Left lung (tissue), 10 donors: ENCODE measurements around the gene C6. TPM values are rescaled to one million over a fixed set of nuclear protein-coding genes. Genes with fewer than 3 reads are reported as not detected.
A peak's percentile ranks its signal among the peaks of the same experiment; 100 is the strongest.

Experiments used
- ATAC-seq: fragments of 200-7000 bp; cut with Tn5 transposase; one replicate; pipeline ENCODE4 v1.9.1; 2020; ENCODE audit warnings: moderate library complexity
- DNase-seq, 4 donors: peaks; one replicate each; pipeline ENCODE4 v3.0.0-alpha.2; 2013 to 2020
- H3K27ac ChIP-seq, 2 donors: fragments of 200-600 bp; sonication (generic) in 1 of 2; one replicate each; pipeline versions ENCODE4 v1.5.0 to v1.8.0; 2020 to 2021
- H3K27me3 ChIP-seq, 2 donors: fragments of 200-600 bp; sonication (generic) in 1 of 2; one replicate each; pipeline versions ENCODE4 v1.5.0 to v1.8.0; 2020 to 2021
- H3K36me3 ChIP-seq, 2 donors: fragments of 200-600 bp; sonication (generic) in 1 of 2; one replicate each; pipeline versions ENCODE4 v1.5.0 to v1.8.0; 2020 to 2021
- H3K4me1 ChIP-seq, 2 donors: fragments of 200-600 bp; one replicate each; pipeline ENCODE4 v1.8.0; 2021
- H3K4me3 ChIP-seq, 2 donors: fragments of 200-600 bp; sonication (generic) in 1 of 2; one replicate each; pipeline versions ENCODE4 v1.5.0 to v1.8.0; 2020 to 2021; ENCODE audit warnings: mild to moderate bottlenecking in 1 of 2
- H3K9me3 ChIP-seq, 2 donors: fragments of 200-600 bp; sonication (generic) in 1 of 2; one replicate each; pipeline versions ENCODE4 v1.5.0 to v1.8.0; 2020 to 2021
- intact Hi-C, 2 donors: fragments of 100-400 bp; cut with DNase I; formaldehyde crosslinking; loops; one replicate each; pipeline versions ENCODE4 v1.11.2 to v1.14.2; 2022
- polyA plus RNA-seq, 6 donors: library from polyadenylated mRNA; unstranded; fragments of 120-200 nt; gene quantifications; one replicate each; pipeline ENCODE4 v1.2.1, GENCODE V29; 2013; ENCODE audit not compliant: insufficient read length in 6 of 6
- total RNA-seq, 2 donors: library from RNA; stranded (reverse); fragmentation: NEBNext Ultra II Directional; extraction: Animal tissue kit (Norgen Biotek cat#: 25700); gene quantifications; one replicate each; pipeline ENCODE4 v1.2.1, GENCODE V29; 2021
- TF ChIP-seq, protein P1 (sequence below), 2 donors: fragments of 200-600 bp; sonication (generic) in 1 of 2; IDR thresholded peaks; one replicate each; pipeline versions ENCODE4 v1.5.0 to v1.8.0; 2021; ENCODE audit warnings: antibody characterized with exemption in 2 of 2
- donor health status: DM: no; HTN: yes; CAD: no.
- donor health status: DM: no; HTN: no; CAD: no.

C6 gene
- total and polyA plus RNA-seq, 8 donors, result 0.46 to 6.1 (median 2.8) TPM

DNA sequence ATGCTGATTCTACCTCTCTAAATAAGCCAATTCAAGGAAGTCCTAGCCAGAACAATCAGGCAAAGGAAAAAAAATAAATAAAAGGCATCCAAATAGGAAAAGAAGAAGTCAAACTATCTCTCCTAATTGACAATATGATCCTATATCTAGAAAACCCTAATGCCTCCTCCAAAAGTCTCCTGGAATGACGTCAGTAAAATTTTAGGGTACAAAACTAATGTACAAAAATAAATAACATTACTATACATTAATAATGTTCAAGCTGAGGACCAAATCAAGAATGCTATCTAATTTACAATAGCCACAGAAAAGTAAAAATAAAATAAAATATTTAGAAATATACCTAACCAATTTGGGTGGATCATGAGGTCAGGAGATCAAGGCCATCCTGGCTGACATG is 33.8 kb upstream of the C6 start:
- Histone ChIP-seq H3K4me1 (no peaks in the 10 kb centered on the region), H3K9me3 (no peaks in the 10 kb centered on the region), H3K27me3 (no peaks in the 10 kb centered on the region), H3K27ac (no peak overlapping the region), H3K36me3 (no peaks in the 10 kb centered on the region), H3K4me3 (no peak overlapping the region)
- TF ChIP-seq, protein P1, sequence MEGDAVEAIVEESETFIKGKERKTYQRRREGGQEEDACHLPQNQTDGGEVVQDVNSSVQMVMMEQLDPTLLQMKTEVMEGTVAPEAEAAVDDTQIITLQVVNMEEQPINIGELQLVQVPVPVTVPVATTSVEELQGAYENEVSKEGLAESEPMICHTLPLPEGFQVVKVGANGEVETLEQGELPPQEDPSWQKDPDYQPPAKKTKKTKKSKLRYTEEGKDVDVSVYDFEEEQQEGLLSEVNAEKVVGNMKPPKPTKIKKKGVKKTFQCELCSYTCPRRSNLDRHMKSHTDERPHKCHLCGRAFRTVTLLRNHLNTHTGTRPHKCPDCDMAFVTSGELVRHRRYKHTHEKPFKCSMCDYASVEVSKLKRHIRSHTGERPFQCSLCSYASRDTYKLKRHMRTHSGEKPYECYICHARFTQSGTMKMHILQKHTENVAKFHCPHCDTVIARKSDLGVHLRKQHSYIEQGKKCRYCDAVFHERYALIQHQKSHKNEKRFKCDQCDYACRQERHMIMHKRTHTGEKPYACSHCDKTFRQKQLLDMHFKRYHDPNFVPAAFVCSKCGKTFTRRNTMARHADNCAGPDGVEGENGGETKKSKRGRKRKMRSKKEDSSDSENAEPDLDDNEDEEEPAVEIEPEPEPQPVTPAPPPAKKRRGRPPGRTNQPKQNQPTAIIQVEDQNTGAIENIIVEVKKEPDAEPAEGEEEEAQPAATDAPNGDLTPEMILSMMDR (IDR thresholded peaks at IDR 0.05), result no peak
- intact Hi-C loops, result no loop called here
- DNase-seq (no peak), ATAC-seq (no peak)

DNA sequence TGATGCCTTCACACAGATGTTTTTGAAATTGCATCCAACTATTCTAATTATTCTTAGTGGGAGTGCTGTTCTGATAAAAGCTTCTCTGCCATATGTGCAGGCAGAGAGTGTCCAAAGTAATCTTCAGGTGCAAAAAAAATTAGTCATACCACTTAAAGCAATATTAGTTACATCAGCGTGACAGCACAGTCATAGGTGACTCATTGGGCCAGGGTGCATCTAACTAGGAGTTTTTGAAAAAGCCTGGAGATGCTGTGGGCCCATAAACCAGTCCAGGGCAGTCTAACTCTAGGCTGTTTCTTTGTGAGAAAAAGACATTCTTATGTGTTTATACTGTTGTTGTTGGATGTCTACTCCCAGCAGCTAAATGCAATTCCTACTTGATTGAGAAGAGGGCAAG is 33.0 kb upstream of the C6 start:
- ATAC-seq, result peak; percentile 69
- no peaks in the 10 kb centered on the region for H3K4me1 ChIP-seq
- no peaks in the 10 kb centered on the region for H3K27me3 ChIP-seq
- H3K36me3 ChIP-seq, result no peaks in the 10 kb centered on the region
- intact Hi-C loops, result no loop called here
- no peaks in the 10 kb centered on the region for H3K9me3 ChIP-seq
- TF ChIP-seq, protein P1 (IDR thresholded peaks at IDR 0.05), result no peak
- no peak overlapping the region for H3K4me3 ChIP-seq
- no peak for DNase-seq
- H3K27ac ChIP-seq, result no peak overlapping the region

DNA sequence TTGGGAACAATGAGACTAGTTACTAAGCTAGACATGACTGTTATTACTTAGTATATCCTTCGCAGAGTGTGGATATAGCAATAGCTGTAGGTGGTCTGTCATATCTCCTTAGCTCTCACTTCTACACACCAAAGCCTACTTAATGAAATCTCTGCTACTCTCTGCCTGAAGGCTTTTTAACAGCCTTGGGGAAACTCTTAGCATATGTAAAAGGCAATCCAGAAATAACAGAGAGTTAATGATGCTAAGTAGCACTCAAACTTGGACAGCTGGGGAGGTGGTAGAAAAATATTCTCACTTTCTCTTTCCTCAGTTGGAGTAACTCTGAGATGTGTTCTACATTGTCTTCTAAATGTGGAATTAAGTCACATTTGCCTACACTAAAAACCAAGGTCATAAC is 30.2 kb upstream of the C6 start:
- intact Hi-C loops, result no loop called here
- peaks cover 0 to 22% of the 10 kb centered on the region in 2 donors for H3K9me3 ChIP-seq
- ATAC-seq, result no peak
- H3K27ac ChIP-seq, result no peak overlapping the region
- no peak for DNase-seq
- H3K4me1 ChIP-seq, result no peaks in the 10 kb centered on the region
- H3K27me3 ChIP-seq, result no peaks in the 10 kb centered on the region
- H3K4me3 ChIP-seq, result no peak overlapping the region
- TF ChIP-seq, protein P1 (IDR thresholded peaks at IDR 0.05), result no peak
- H3K36me3 ChIP-seq, result no peaks in the 10 kb centered on the region

DNA sequence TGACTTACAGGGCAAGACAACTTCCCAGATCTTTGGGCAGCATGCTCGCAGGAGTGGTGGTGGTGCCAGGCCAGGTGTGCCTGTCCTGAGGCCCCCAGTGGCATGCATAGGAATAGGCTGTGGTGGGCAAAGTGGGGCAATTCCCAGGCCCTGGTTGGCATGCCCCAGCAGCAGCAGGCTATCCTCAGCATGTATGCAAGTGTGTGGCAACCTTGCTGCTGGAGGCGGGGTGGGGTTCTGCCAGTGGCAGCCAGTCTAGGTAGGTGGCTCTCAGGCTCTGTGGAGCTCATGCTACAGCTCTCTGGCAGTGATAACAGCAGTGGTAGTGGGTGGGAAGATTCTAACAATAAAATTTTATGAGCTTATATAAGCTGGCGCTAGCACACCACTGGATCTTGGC is 27.7 kb upstream of the C6 start:
- intact Hi-C loops, result no loop called here
- ATAC-seq, result no peak
- no peaks in the 10 kb centered on the region for H3K36me3 ChIP-seq
- no peak overlapping the region for H3K4me3 ChIP-seq
- H3K4me1 ChIP-seq, result no peaks in the 10 kb centered on the region
- peaks cover 0 to 25% of the 10 kb centered on the region in 2 donors for H3K9me3 ChIP-seq
- H3K27me3 ChIP-seq, result no peaks in the 10 kb centered on the region
- no peak overlapping the region for H3K27ac ChIP-seq
- peak in 1 of 4 donors; percentile 34 for DNase-seq
- TF ChIP-seq, protein P1 (IDR thresholded peaks at IDR 0.05), result no peak

DNA sequence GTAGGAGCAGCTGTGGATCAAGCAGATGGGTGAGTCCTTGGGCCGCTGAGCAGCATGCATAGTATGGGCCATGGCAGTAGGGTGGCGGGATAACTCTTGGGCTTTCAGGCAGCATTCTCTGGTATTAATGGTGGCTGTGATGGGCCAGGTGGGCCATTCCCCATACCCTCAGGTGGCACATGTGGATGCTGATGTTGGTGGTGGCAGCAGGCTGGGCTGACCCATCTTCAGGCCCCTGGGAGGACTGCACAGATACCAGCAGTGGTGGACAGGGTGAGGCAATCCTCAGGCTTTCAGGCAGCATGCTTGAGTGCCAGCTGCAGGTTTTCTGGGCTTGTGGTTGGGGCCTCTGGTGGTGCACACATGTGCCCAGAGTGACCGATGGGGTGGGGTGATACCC is 27.1 kb upstream of the C6 start:
- no peaks in the 10 kb centered on the region for H3K4me1 ChIP-seq
- H3K27me3 ChIP-seq, result no peaks in the 10 kb centered on the region
- no peak for ATAC-seq
- TF ChIP-seq, protein P1 (IDR thresholded peaks at IDR 0.05), result no peak
- H3K4me3 ChIP-seq, result no peak overlapping the region
- H3K27ac ChIP-seq, result no peak overlapping the region
- peak in 1 of 4 donors; percentile 21 for DNase-seq
- no peaks in the 10 kb centered on the region for H3K36me3 ChIP-seq
- peaks cover 0 to 25% of the 10 kb centered on the region in 2 donors for H3K9me3 ChIP-seq
- intact Hi-C loops, result no loop called here
